ENCODE data around the gene RBM4.

Gene RBM4

GRCh38 chr11:66653123-66653522 lies 14.6 kb downstream of the RBM4 start:
- no peak for DNase-seq (ENCODE audit: low read depth in 2 of 2)

DNA sequence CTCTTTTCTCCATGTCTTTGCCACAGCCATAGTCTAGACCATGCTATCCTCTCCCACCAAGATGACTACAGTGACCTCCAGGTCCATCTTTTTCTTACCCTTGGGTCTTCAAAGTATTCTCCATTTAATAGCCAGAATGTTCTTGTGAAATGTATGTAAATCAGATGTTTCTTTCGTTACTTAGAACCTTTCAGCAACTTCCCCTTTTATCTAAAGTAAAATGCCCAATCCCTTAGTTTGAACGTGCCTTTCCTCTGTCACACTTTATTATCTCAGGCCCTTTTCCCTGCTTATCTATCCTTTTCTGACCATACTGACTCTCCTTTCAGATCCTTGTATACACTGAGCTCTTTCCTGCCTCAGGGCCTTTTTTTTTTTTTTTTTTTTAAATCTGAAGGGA lies 21.3 kb downstream of the RBM4 start:
- no peak for DNase-seq (ENCODE audit: low read depth in 2 of 2)

DNA sequence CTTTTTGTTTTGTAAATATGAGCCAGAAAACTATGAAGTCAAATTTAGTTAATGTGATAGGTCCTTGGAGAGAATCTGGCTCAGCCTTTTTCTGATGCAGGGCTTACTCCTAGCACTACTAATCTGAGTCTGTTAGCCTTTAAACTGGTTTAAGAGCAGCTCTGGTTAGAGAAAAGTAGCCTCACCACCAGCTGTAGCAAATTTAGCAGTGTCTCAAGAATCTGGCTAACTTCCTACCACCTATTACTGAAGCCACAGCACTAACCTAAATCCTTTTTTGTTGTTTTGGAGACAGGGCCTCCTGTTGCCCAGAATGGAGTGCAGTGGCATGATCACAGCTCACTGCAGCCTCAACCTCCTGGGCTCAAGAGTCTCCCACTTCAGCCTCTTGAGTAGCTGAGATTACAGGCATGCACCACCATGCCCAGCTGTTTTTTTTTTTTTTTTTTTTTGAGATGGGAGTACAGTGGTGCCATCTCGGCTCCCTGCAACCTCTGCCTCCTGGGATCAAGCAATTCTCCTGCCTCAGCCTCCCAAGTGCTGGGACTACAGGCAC lies 25.3 kb downstream of the RBM4 start:
- no peak for DNase-seq (ENCODE audit: low read depth in 2 of 2)

DNA sequence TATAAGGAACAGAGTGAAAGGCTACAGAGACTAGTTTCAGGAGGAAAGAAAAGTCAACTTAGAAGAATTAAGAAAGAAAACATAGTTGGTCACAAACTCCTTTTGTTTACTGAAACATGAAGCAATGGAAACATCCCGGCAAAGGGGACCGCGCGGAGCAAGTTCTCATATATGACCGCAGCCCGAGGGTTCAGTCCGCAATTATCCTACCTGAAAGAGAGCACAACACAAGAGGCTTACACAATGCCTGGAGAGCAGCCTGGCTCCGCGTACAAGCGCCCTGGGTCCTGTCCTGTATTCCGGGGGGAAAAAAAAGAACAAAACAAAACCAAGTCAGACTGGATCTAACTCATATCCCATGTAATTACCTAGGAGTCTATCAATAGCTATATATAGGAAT lies 26.9 kb downstream of the RBM4 start:
- DNase-seq (ENCODE audit: low read depth in 2 of 2): no peak

DNA sequence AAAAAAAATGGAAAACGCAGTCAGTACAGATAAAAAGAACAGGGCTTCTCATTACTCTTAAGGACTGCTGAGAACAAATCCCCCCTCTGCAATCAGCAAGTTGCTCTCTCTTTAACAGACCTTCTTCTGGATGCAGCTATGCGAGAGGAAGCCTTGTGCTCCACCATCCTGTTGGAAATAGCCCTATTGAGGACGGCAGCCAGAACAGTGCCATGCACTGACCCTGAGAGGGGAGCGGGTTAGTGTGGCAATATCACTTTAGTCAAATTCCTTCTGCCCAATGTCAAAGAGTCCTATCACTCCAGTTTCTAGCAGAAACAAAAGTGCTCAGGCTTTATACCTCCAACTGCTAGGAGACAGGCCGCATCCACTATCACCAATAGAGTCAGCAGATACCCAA lies 32.3 kb downstream of the RBM4 start:
- no peak for DNase-seq (ENCODE audit: low read depth in 2 of 2)

- no peak for DNase-seq (ENCODE audit: low read depth in 2 of 2)
These were observed 36.6 kb downstream of the RBM4 start for GRCh38 chr11:66674964-66675602.

DNA sequence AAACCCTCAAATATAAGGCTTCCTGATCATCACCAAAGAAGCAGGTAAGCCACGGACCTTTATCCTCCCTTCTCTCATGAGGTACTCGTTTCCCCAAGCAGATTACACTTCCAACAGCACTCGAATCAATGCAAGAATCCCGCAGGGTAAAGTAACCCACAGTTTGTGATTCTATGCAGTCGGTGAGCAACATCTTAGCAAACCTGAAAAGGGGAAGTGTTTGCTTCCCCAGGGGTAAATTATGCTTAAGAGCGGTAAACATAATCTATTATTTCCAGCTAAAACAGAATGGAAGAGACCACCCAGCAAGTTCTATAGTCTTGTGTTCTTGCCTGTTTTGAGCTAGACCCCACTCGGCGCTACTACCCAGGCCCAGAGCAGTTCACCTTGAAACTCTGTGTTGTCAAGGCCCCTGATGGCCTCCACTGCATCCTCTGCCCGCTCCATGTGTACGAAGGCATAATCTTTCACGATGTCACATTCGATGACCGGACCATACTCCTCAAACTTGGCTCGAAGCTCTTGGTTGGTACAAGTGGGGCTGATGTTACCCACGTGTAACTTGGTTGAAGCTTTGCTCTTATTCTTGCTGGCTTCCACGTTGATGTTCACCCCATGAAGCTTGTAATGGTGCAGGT lies 37.9 kb downstream of the RBM4 start:
- no peak for DNase-seq (ENCODE audit: low read depth in 2 of 2)

DNA sequence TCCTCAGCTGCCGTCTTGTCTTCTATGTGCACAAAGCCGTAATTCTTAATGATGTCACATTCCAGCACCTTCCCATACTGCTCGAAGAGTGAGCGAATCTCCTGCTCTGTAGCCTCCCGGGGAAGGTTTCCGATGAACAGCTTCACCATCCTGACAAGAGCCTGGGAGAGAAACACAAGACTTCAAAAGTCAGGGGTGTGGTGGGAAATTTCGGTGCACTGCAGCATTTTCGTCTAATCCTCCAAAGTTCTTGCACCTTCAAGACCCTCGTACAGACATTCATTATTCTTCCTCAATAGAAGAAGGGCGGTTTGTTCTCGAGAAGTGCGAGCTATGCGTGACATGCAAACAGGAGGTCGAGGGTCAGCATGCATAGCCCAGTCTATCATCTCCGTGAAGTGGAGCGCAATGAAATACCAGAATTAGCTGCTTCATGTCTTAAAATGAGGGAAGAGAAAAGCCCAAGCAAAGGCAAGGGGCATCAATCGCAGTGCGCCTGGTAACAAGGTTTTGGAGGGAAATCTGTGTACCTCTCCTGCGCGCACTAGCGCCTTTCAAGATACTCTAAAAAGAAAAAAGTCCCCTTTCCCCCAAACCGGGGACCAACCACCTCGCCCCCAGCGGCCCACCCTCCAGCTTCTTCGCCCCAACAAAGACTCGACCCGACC lies 38.6 kb downstream of the RBM4 start:
- no peak for DNase-seq (ENCODE audit: low read depth in 2 of 2)

DNA sequence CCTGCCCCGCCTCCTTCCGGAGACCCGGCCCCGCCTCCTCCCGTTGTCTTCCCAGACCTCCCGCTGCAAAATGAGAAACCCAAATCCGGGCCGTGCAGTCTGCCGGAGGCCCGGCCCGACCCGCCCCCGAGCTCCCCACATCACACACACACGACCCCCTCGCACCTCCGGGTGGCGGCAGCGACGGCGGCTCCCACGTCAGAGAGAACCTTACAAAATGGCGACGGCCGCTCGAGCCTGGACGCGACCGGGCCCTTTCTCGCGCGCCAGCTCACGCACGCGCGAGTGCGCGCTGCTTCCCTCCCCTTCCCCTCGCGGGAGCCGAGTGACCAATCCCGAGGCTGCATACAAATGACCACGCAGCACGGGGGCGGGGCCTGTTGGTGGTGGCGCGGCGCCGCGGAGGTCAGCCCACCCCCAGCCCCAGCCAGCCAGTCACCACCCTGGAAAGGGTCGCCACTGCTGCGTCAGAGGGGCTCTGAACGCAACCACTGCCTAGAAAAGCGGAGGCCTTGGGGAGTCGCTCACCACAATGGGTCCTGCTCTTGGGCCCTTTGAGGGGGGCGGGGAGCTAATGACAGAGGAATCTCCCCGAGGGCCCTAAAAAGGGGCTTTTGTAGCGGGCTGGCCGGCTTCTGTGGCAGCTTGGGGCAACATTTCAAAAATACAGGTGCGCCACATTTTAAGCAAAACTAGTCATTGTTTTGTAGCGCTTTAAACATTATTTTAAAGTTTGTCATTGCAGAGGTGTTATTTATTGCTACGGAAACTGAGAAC lies 39.3 kb downstream of the RBM4 start, which contains the start of gene RBM4B:
Gene RBM4B (minus strand): TSS at position 289 of the 777 bp plus-strand sequence. CDS start 808 bp downstream, outside the sequence.
- peak; percentile 84 to 92 for DNase-seq (ENCODE audit: low read depth in 2 of 2)

- no peak for DNase-seq (ENCODE audit: low read depth in 2 of 2)
These were observed 42.6 kb downstream of the RBM4 start for GRCh38 chr11:66680966-66681645.

DNA sequence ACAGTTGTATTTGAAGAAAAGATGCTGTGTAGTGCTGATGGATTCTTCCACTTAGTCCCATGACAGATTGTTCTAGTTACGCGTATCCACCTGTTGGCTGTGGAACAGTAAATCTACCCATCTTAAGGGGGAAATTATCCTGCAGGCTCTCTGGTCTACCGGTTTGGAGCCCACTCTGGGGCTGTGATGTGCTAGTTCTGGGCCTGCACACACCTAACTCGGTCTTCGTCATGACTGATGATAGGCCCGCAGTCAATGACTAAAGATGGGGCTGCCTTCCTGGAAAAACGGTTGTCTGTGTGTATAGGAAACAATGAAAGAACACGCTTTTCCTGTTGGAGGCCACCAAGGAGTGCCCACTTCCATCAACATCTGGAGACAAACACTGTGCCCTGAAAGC lies 45.4 kb downstream of the RBM4 start:
- no peak for DNase-seq (ENCODE audit: low read depth in 2 of 2)

DNA sequence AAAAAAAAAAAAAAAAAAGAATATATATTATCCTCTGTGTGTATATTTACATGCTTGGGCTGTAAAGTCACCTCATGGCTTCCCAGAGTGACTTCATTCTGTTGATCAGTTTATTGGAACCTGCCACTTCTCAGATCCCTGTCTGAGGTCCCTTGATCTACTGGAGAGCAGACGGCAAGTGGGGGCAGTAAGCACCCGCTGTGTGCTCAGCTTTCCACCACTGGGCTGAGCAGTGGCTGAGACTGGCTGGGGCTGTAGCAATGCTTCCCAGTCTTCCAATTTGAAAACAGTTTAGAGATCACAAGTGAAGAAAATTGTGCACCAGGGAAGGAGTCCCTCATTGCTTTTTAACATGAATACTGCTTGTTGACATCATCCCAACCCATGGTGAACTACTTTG lies 46.1 kb downstream of the RBM4 start:
- DNase-seq (ENCODE audit: low read depth in 2 of 2): no peak

DNA sequence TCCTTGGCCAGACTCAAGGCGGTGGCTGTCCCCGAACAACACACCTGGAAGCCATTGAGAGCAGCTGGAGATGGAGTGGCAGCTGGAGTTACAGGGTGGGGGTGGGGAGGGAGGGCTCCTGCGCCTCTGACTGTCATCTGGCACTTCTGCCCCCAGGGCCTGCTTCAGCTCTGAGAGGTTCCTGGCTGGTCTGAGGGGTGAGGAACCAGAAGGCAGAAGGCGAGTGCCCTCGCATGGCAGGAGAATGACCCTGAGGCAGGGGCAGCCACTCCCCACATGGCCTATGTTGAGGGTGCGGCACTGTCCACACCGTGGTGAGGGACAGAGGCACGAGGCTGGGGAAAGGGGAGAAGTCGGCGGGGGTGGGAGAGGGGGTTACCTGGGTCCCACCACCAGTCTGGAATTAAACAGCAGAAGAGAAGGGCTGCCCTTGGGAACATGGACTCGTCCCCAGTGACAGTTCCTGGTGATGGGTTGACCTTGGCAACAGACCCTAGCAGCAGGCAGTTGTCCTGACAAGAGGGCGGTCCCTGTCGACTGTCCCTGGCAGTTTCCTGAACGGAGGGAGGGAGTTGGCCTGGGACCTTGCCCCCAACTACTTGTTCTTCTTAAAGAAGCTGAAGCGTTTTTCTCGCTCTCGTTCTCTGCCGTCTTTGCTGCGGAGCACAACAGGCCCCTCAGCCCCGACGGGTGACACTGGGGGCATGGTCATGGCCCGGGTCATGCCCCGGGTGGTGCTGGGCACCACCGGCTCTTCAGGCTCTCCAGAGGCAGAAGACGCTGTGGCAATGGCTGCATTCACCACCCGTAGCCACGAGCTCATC lies 47.0 kb downstream of the RBM4 start:
- DNase-seq (ENCODE audit: low read depth in 2 of 2): no peak

DNA sequence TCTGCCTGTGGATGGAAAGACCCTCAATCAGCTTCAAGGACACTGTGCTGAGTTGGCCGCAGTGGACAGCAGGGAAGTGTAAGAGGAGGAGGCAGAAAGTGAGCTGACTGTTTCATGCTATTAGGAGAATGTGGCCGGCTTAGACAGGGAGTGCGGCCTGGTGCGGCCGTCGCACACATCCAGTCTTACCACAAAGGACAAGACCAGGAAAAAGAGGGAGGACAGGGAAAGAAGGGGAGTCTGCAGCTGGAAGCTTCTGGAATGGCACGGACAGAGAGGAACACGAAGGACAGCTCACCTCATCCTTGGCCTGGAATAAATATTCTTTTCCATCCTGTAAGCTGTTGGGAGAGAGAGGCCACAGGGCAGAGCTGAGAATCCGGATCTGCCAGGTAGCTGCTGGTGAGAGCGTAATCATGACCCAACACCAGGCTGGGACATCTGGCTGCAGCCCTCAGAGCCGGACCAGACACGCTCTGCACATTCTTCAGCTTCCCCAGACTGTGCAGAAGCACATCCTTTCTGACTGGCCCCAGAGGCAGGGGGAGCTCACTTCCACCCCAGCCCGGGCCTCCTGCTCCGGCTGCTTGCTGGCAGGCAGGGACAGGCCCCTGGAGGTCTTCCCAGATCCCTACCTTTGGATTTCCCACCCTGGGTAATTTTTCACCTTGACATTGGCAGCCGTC lies 47.7 kb downstream of the RBM4 start:
- no peak for DNase-seq (ENCODE audit: low read depth in 2 of 2)

DNA sequence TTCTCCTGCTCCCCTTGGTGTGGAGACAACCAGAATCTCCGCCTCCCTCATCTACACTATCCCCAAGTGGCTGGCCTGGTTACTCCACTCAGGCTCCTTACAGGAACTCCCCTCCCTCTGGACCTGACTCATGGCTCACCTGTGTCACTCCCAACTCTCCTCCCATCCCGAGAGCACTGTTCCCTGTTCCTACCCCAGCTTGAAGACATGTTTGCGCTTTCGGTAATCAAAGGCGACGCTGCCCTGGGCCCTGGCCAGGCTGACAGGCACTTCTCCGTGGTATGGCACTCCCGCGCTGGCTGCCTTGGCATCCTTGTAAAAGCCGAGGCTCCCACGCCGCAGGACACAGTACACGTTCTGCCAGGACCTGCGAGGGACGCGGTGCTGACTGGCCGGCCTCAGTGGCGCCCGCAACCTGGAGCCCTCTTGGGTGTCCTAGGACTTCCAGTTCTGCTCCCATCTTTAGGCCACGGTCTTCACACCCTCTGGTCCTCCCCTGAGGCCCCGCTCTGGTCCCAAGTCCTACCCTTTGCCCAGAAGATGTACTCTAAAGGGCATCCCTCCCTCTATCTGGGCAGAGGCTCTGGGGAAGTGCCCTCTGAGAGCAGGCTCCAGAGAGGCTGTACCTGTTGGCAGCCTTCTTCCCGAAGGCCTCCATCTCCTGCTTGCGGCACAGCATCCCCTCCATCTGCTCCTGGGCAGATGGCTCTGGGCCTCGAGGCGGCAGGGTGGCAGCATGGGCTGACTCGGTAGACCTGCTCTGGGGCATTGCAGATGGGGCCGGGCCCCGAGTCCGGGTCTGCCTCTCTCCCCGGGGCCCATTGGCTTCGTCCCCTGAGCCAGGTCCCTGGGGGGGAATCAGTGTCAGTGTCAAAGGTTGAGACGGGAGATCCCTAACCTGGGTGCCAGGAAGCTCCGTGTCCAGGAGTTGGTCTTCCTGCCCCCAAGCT lies 48.6 kb downstream of the RBM4 start:
- no peak for DNase-seq (ENCODE audit: low read depth in 2 of 2)

DNA sequence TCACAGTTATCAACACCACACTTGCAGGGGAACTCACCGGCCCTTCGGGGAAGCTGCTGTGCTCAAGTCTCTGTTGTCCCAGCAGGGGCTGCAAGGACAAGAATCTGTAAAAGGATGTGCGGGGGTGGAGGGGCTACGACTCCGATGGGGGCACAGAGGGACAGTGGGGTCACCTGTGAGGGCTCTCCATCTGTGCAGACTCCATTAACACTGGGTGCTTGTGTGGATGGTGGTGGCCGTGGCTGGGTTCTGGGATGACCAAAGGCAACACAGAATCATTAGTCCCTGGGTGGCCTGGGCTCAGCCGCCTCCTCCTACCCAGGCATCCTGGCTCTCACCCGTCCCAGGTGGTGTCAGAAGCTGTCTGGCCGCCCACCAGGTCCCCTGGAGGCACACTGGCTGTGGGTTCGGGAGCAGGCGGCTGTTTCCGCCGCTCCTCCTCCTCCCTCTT lies 49.4 kb downstream of the RBM4 start:
- no peak for DNase-seq (ENCODE audit: low read depth in 2 of 2)

DNA sequence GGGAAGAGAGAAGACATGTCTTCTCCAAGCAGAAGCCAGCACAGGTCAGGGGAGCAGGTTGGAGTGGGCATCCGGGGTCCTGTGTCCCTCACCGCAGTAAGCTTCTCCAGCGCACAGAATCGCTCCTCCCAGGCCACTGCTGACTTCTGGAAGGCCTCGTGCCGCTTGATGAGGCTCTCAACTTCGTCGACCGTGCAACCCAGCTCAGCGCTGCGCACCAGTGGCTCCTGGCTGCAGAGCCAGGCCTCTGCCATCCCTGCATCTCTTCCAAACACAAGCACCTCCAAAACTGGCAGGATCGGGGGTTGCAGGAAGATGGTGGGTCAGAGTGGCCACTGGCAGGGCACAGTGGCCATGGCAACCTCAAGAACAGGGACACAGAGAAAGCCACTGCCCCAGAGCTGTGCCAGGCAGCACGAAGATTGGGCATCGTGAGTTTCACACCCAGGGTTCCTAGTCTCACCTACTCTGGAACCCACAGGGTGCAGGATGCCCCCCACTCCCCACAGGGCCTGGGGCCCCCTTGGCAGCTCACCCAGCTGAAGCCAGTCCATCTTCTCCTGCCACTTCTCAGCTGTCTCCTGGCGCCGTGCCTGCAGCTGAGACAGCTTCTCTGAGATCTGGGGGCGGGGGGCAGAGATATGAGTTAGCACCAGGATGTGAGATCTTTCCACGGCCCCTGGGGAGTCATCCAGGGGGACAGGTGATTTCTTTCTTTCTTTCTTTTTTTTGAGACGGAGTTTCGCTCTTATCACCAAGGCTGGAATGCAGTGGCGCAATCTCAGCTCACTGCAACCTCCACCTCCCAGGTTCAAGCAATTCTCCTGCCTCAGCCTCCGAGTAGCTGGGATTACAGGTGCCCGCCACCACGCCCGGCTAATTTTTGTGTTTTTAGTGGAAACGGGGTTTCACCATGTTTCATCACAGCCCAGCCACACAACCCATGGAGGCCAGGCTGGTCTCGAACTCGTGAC lies 50.3 kb downstream of the RBM4 start:
- DNase-seq (ENCODE audit: low read depth in 2 of 2): no peak

Data from stimulated activated CD8-positive, alpha-beta memory T cell treated with anti-CD3 and anti-CD28 coated beads, Interleukin-7, amount 100 ng/mL, for 4 hours (primary cell).